ENCODE data around the gene TACC2. TPM values are rescaled to one million over a fixed set of nuclear protein-coding genes. Genes with fewer than 3 reads are reported as not detected.
"Not testable (repeated sequence)": the region's sequence is repeated elsewhere in the genome, so short reads cannot be mapped to it uniquely, and the experiment has no call there.

The TACC2 gene
- total RNA-seq, 2 experiments from 2014 or later = not detected

- no peak for DNase-seq
- Mint-ChIP-seq H3K9me3 (no peaks in the 10 kb centered on the region), H3K4me1 (no peaks in the 10 kb centered on the region), H3K4me3 (no peak overlapping the region), H3K27me3 (peaks cover 19% of the 10 kb centered on the region), H3K36me3 (no peaks in the 10 kb centered on the region), H3K27ac (no peak overlapping the region)
- ATAC-seq (ENCODE audit: low read depth) = no peak
- POLR2A ChIA-PET = no interaction called here
Observed at GRCh38 chr10:122021828-122022227, 32.9 kb downstream of the TACC2 start.

DNA sequence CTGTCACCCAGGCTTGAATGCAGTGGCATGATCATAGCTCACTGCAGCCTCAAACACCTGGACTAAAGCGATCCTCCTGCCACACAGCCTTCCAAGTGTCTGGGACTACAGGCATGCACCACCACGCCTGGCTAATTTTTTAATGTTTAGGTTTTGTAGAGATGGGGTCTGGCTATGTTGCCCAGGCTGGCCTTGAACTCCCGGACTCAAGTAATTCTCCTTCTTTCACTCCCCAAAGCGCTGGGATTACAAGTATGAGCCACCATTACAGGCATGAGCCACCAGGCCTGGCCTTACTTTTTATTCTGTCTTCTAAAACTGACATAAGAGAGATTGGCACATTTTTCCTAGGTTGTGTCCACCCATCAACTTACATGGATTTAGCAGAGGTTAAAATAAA, 33.3 kb downstream of the TACC2 start:
- DNase-seq (no peak), ATAC-seq (ENCODE audit: low read depth) (no peak)
- no peaks in the 10 kb centered on the region for H3K36me3 Mint-ChIP-seq
- H3K27ac Mint-ChIP-seq = no peak overlapping the region
- POLR2A ChIA-PET = no interaction called here
- no peak overlapping the region for H3K4me3 Mint-ChIP-seq
- no peaks in the 10 kb centered on the region for H3K9me3 Mint-ChIP-seq
- H3K27me3 Mint-ChIP-seq = peaks cover 19% of the 10 kb centered on the region
- H3K4me1 Mint-ChIP-seq = no peaks in the 10 kb centered on the region

- H3K4me3 Mint-ChIP-seq; ATAC-seq (ENCODE audit: low read depth); H3K4me1 Mint-ChIP-seq; H3K9me3 Mint-ChIP-seq; H3K27ac Mint-ChIP-seq; DNase-seq; POLR2A ChIA-PET; H3K36me3 Mint-ChIP-seq: not testable (repeated sequence)
- peaks cover 19% of the 10 kb centered on the region for H3K27me3 Mint-ChIP-seq
Observed at GRCh38 chr10:122023257-122023656, 34.3 kb downstream of the TACC2 start.

DNA sequence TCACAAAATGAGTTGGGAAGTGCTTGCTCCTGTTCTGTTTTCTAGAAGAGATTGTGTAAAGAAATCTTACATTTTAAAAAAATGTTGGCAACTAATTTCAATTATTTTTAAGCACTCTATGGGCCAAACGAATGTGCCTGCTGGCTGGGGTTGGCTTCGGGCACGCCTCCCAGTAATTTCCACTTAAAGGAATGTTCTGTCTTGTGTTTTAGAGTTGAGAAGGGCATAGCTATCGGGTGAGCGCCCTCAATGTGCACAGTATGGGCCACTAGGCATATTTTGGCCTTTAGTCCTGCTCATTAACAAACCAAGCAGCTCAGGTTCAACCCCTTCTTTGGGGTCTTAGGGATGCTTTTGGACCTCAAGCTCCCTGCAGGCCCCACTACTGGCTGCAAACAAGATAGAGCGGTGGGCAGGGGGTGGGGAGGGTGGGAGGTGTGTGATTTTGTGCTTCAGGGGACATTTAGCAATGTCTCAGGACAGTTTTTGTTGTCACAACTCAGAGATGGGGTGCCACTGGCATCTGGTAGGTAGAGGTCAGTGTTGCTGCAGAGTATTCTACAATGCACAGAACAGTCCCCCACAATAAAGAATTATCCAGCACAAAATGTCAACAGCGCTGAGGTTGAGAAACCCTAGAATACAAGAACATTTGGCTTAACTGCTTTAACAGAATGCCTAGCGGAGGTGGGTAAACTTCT, 40.7 kb downstream of the TACC2 start:
- no peaks in the 10 kb centered on the region for H3K4me1 Mint-ChIP-seq
- H3K4me3 Mint-ChIP-seq = no peak overlapping the region
- POLR2A ChIA-PET = no interaction called here
- DNase-seq = no peak
- ATAC-seq (ENCODE audit: low read depth) = no peak
- no peak overlapping the region for H3K27ac Mint-ChIP-seq
- H3K27me3 Mint-ChIP-seq = no peaks in the 10 kb centered on the region
- no peaks in the 10 kb centered on the region for H3K36me3 Mint-ChIP-seq
- no peaks in the 10 kb centered on the region for H3K9me3 Mint-ChIP-seq

GRCh38 chr10:122030200-122030552, 41.2 kb downstream of the TACC2 start:
- Mint-ChIP-seq H3K9me3 (no peaks in the 10 kb centered on the region), H3K4me1 (no peaks in the 10 kb centered on the region), H3K27me3 (no peaks in the 10 kb centered on the region), H3K4me3 (no peak overlapping the region), H3K36me3 (no peaks in the 10 kb centered on the region), H3K27ac (no peak overlapping the region)
- DNase-seq (no peak), ATAC-seq (ENCODE audit: low read depth) (no peak)
- POLR2A ChIA-PET = no interaction called here

DNA sequence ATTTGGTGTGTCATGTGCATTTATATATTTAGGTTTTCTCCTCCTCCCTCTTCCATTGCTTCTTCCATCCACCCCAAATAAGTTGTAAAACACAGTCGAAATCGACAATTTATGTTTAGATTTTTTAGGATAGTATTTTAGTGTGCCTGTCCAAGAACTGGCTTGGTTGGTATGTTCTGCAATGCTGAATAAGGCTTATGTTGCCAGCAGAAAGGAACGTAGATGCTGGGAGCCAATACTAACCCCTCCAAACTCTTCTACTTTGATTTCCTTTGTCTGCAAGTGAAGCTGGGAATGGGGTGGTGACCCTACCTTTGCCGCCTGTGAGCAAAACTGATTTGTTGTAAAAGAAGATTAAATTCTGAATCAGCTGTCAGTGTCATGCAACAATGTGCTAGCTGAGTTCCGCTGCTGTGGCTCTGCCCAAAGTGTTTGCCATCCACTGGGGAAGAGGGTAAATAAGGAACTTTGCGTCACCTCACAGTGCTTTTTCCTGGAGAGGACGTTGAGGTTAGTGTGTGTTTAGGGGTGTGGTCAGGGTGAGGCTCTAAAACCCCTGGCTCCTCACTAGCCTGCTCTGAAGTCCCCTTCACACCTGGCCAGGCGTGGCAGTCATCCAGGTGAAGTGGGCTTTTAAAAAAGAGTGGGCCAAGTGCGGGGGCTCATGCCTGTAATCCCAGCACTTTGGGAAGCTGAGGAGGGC, 44.4 kb downstream of the TACC2 start:
- DNase-seq (no peak), ATAC-seq (ENCODE audit: low read depth) (no peak)
- peaks cover 3% of the 10 kb centered on the region for H3K27me3 Mint-ChIP-seq
- POLR2A ChIA-PET = no interaction called here
- H3K36me3 Mint-ChIP-seq = no peaks in the 10 kb centered on the region
- no peaks in the 10 kb centered on the region for H3K4me1 Mint-ChIP-seq
- no peaks in the 10 kb centered on the region for H3K9me3 Mint-ChIP-seq
- H3K4me3 Mint-ChIP-seq = no peak overlapping the region
- no peak overlapping the region for H3K27ac Mint-ChIP-seq

DNA sequence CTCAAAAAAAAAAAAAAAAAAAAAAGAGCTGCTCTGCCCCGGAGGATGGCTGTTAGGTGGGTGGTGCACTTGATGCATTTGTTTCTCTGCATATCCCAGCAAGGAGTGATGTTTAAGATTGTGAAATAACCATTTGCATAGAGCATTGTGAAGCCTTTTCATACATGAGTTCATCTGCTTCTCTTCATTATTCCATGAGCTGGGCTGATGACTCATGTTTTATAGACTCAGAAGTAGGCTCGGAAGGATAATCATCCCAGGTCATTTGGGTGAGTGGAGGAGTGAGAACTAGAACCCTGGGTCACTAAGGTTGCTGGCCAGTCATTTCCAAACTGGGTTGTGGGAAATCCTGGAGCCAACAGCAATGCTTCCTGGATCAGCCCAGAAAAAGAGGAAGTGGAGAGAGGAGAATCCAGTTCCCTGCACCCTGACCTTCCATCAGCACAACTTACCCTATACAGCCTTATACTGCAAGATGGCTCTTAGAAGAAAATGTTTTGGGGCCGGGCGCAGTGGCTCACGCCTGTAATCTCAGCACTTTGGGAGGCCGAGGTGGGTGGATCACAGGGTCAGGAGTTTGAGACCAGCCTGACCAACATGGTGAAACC, 45.3 kb downstream of the TACC2 start:
- Mint-ChIP-seq H3K4me1 (no peaks in the 10 kb centered on the region), H3K27ac (no peak overlapping the region), H3K27me3 (peaks cover 5% of the 10 kb centered on the region), H3K4me3 (no peak overlapping the region), H3K9me3 (no peaks in the 10 kb centered on the region), H3K36me3 (no peaks in the 10 kb centered on the region)
- DNase-seq (no peak), ATAC-seq (ENCODE audit: low read depth) (no peak)
- POLR2A ChIA-PET = no interaction called here

DNA sequence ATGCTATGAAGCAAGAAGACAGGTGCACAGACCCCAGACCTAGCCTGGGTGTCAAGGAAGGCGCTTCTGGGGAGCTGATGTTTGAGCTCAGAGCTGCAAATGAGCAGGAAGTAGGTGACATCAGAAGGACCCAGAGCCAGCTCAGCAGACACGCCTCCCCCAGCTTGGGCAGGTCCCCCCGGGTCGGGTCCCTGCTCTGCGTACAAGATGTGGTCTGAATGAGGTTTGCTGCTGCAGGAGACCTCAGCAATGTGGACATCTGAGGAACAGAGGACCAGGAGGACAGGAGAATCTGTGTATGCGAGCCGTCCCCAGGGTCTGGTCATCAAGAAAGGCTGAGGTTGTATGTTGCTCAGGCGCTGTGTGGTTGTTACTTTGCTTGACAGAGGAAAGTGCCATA, 51.8 kb downstream of the TACC2 start:
- no peaks in the 10 kb centered on the region for H3K9me3 Mint-ChIP-seq
- no peak overlapping the region for H3K27ac Mint-ChIP-seq
- DNase-seq = no peak
- H3K4me3 Mint-ChIP-seq = no peak overlapping the region
- no peaks in the 10 kb centered on the region for H3K4me1 Mint-ChIP-seq
- H3K27me3 Mint-ChIP-seq = peaks cover 11% of the 10 kb centered on the region
- H3K36me3 Mint-ChIP-seq = no peaks in the 10 kb centered on the region
- POLR2A ChIA-PET = no interaction called here
- ATAC-seq (ENCODE audit: low read depth) = no peak

DNA sequence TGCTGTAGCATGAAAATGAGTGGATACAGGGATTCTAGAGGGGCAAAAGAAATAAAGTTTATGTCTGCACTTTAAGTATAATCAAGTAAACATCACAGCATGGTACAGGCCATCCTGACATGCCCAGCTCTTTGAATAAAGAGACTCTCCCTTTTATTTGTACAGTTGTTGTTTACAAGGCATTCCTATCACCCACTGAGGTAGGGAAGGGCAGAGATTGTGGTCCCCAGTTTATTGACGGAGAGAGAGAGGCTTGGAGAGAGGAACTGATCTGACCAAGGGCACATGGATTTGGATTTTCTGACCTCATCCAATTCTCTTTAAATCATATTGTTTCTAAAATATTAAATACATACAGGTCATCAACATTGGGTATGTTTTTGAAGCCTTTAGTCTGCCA, 53.9 kb downstream of the TACC2 start:
- POLR2A ChIA-PET = no interaction called here
- Mint-ChIP-seq H3K27ac (no peak overlapping the region), H3K4me3 (no peak overlapping the region), H3K9me3 (no peaks in the 10 kb centered on the region), H3K27me3 (peaks cover 14% of the 10 kb centered on the region), H3K36me3 (no peaks in the 10 kb centered on the region), H3K4me1 (no peaks in the 10 kb centered on the region)
- ATAC-seq (ENCODE audit: low read depth) (no peak), DNase-seq (no peak)

DNA sequence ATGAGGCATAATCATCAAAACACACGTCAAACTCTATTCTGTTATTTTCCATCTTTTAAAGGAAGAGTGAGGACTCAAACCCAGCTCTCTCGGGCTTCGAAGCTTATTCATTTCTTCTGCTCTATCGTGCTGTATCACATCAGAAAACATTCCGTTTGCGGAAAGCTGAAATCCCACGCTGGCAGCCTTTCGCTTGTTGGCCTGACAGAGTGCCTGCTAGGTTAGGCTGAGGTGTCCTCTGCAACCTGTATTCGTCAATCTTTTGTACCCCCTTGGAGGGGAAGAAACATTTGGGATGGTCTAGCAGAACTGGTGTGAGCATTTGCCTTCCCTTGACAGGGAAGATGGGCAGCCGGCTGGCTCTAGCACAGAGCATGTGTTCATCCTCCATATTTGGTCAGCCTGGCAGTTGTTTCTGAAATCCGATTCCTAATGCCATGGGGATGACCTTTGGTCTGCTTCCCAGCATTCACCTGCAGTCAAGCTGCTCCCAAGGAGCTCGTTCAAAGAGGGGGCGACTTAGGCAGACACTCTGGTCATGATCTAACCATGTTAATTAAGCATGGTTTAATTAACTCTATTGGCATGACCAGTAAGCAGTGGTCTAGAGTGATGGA, 55.2 kb downstream of the TACC2 start:
- H3K4me3 Mint-ChIP-seq = no peak overlapping the region
- POLR2A ChIA-PET = no interaction called here
- ATAC-seq (ENCODE audit: low read depth) (no peak), DNase-seq (no peak)
- H3K27me3 Mint-ChIP-seq = peaks cover 9% of the 10 kb centered on the region
- H3K4me1 Mint-ChIP-seq = no peaks in the 10 kb centered on the region
- H3K9me3 Mint-ChIP-seq = no peaks in the 10 kb centered on the region
- no peaks in the 10 kb centered on the region for H3K36me3 Mint-ChIP-seq
- no peak overlapping the region for H3K27ac Mint-ChIP-seq

GRCh38 chr10:122044713-122045112, 55.8 kb downstream of the TACC2 start:
- ATAC-seq (ENCODE audit: low read depth) (no peak), DNase-seq (no peak)
- Mint-ChIP-seq H3K36me3 (no peaks in the 10 kb centered on the region), H3K27me3 (peaks cover 9% of the 10 kb centered on the region), H3K4me3 (no peak overlapping the region), H3K4me1 (no peaks in the 10 kb centered on the region), H3K9me3 (no peaks in the 10 kb centered on the region), H3K27ac (no peak overlapping the region)
- POLR2A ChIA-PET = no interaction called here

- Mint-ChIP-seq H3K4me1 (no peaks in the 10 kb centered on the region), H3K27me3 (peaks cover 9% of the 10 kb centered on the region), H3K4me3 (no peak overlapping the region), H3K27ac (no peak overlapping the region), H3K9me3 (no peaks in the 10 kb centered on the region), H3K36me3 (no peaks in the 10 kb centered on the region)
- DNase-seq = no peak
- ATAC-seq (ENCODE audit: low read depth) = no peak
- POLR2A ChIA-PET = no interaction called here
Observed at GRCh38 chr10:122045212-122045611, 56.2 kb downstream of the TACC2 start.

DNA sequence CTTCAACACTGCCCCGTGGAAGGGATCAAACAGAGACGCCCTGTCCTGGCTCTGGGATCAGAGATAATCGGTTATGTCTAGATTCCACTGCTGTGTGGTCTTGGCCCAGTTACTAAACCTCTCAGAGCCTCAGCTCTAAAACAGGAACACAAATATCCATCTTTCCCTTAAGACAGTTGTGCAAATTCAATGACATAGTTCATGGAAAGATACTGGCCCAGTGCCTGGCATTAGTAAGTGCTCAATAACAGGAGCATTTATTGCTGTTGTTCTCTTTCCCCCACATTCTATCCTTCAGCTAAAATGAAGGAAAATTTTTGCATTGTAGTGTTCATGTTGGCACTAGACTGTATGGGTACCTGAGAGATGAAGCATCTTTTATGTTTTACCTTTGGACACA, 58.6 kb downstream of the TACC2 start:
- no peak overlapping the region for H3K27ac Mint-ChIP-seq
- H3K36me3 Mint-ChIP-seq = no peaks in the 10 kb centered on the region
- ATAC-seq (ENCODE audit: low read depth) = no peak

DNA sequence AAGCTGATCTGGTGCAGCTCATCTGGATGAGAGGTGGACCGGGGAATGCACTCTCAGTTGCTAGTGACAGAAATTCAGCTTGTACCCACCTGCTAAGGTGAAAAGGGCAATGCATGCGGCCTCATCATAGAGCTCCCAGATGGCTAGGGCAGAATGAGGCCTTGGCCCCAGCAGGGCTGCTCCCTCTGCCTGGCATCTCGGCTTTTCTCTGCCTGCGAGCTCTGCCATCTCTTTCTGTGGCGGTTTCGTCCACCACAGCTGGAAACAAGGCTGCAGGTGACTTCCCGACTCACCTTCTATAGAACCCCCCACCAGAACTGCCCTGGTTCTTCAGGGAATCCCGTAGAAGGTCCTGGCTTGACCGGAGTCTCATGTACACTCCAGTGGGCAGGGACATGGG, 60.1 kb downstream of the TACC2 start:
- DNase-seq = no peak
- no peak overlapping the region for H3K27ac Mint-ChIP-seq
- peaks cover 1% of the 10 kb centered on the region for H3K9me3 Mint-ChIP-seq
- ATAC-seq (ENCODE audit: low read depth) = no peak
- H3K4me1 Mint-ChIP-seq = no peaks in the 10 kb centered on the region
- peaks cover 3% of the 10 kb centered on the region for H3K27me3 Mint-ChIP-seq
- H3K4me3 Mint-ChIP-seq = no peak overlapping the region
- no peaks in the 10 kb centered on the region for H3K36me3 Mint-ChIP-seq
- POLR2A ChIA-PET = no interaction called here

More for the DNA sequence above, 58.6 kb downstream of the TACC2 start:
- no peaks in the 10 kb centered on the region for H3K9me3 Mint-ChIP-seq
- no peak for DNase-seq
- POLR2A ChIA-PET = no interaction called here
- H3K4me3 Mint-ChIP-seq = no peak overlapping the region
- H3K4me1 Mint-ChIP-seq = no peaks in the 10 kb centered on the region
- H3K27me3 Mint-ChIP-seq = peaks cover 9% of the 10 kb centered on the region

All from activated naive CD8-positive, alpha-beta T cell treated with anti-CD3 and anti-CD28 coated beads, Interleukin-2, amount 10 ng/mL, durations not matched to agents 7 days and 5 days (primary cell).